Hepatocyte (in vitro differentiated cells): ENCODE data around the gene INSL4. TPM values are rescaled to one million over a fixed set of nuclear protein-coding genes. Genes with fewer than 3 reads are reported as not detected.

ENCODE experiments used
- DNase-seq: peaks from one replicate; pipeline ENCODE4 v3.0.0-alpha.2; 2016; ENCODE audit warnings: low spot score
- H2AFZ ChIP-seq: fragments of 200-600 bp; sonication (generic); 2 replicates; pipeline ENCODE4 v1.6.0; 2016; ENCODE audit warnings: antibody characterized with exemption, mild to moderate bottlenecking
- H3K27ac ChIP-seq: fragments of 200-600 bp; sonication (generic); 2 replicates; pipeline ENCODE4 v1.5.1; 2016; ENCODE audit warnings: mild to moderate bottlenecking
- H3K27me3 ChIP-seq: fragments of 200-600 bp; sonication (generic); 2 replicates; pipeline ENCODE4 v1.6.1; 2016
- H3K36me3 ChIP-seq: fragments of 200-600 bp; sonication (generic); replicated peaks from 2 replicates; pipeline ENCODE4 v1.5.1; 2016; ENCODE audit warnings: low read depth; ENCODE audit not compliant: insufficient read depth
- H3K4me1 ChIP-seq: fragments of 200-600 bp; sonication (generic); 2 replicates; pipeline ENCODE4 v1.5.1; 2016; ENCODE audit warnings: mild to moderate bottlenecking, moderate library complexity; ENCODE audit not compliant: insufficient read depth
- H3K4me2 ChIP-seq: fragments of 200-600 bp; sonication (generic); 2 replicates; pipeline ENCODE4 v1.6.0; 2016
- H3K4me3 ChIP-seq: fragments of 200-600 bp; sonication (generic); 2 replicates; pipeline ENCODE4 v1.5.1; 2016; ENCODE audit warnings: mild to moderate bottlenecking
- H3K79me2 ChIP-seq: fragments of 200-600 bp; sonication (generic); 2 replicates; pipeline ENCODE4 v1.6.0; 2017; ENCODE audit warnings: mild to moderate bottlenecking
- H3K9me2 ChIP-seq: fragments of 200-600 bp; sonication (generic); replicated peaks from 2 replicates; pipeline ENCODE4 v1.6.0; 2017; ENCODE audit warnings: mild to moderate bottlenecking; ENCODE audit not compliant: insufficient read depth
- H3K9me3 ChIP-seq: fragments of 200-600 bp; sonication (generic); 2 replicates; pipeline ENCODE4 v1.5.1; 2016; ENCODE audit warnings: low read depth, mild to moderate bottlenecking
- H4K20me1 ChIP-seq: fragments of 200-600 bp; sonication (generic); 2 replicates; pipeline ENCODE4 v1.6.0; 2016; ENCODE audit warnings: mild to moderate bottlenecking; ENCODE audit not compliant: insufficient read depth, poor library complexity, severe bottlenecking
- EZH2 ChIP-seq: fragments of 200-600 bp; sonication (generic); IDR thresholded peaks from 2 replicates; pipeline ENCODE4 v1.6.1; 2016; ENCODE audit warnings: antibody characterized with exemption, mild to moderate bottlenecking, borderline replicate concordance
- EZH2phosphoT487 ChIP-seq: fragments of 200-600 bp; sonication (generic); IDR thresholded peaks from one replicate; pipeline ENCODE4 v1.6.1; 2018; ENCODE audit warnings: antibody characterized with exemption, mild to moderate bottlenecking, low read depth, moderate library complexity; ENCODE audit not compliant: unreplicated experiment, severe bottlenecking
- WGBS: methylation state at CpG from one replicate; pipeline ENCODE4 v1.1.6; 2016; ENCODE audit warnings: low lambda C conversion rate; ENCODE audit errors: missing lambda C conversion rate; 5-methylcytosine and 5-hydroxymethylcytosine counted together
- polyA plus RNA-seq: library from polyadenylated mRNA; unstranded; fragments of >200 nt; fragmentation: Nextera tagmentation; extraction: Ambion mirVana; gene quantifications from 2 replicates; pipeline ENCODE4 v1.2.1, GENCODE V29; 2016
- total RNA-seq: library from RNA; depleted of rRNA; stranded (reverse); fragments of >200 nt; gene quantifications from 2 replicates; pipeline ENCODE4 v1.2.3, GENCODE V29; 2014
- TF ChIP-seq, protein P1 (sequence below): fragments of 200-600 bp; sonication (generic); IDR thresholded peaks from 2 replicates; pipeline ENCODE4 v1.5.1; 2016; ENCODE audit warnings: antibody characterized with exemption, mild to moderate bottlenecking; ENCODE audit not compliant: poor library complexity

INSL4 gene
- total and polyA plus RNA-seq, 2 experiments from 2014 or later, result 0.13 to 0.68 TPM

DNA sequence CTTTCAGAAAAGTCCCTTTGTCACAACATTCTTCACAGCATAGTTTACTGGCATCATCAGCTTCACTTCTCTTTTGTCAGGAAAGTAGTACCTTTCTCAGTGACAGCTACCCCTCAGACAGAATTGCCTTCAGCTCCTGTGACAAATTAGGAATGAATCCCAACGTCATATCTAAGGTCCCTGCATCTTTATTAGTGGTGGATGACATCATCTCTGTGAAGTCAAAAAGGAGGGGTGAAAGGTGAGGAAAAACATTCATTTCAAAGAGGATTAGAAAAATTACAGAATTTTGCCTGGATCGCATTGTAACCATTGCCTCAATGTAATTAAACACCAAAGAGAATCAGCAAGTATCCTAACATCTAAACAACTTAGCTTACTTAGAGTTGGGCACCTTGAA is 37.9 kb upstream of the INSL4 start:
- no peaks in the 10 kb centered on the region for H3K36me3 ChIP-seq
- H3K79me2 ChIP-seq, result no peaks in the 10 kb centered on the region
- no peaks in the 10 kb centered on the region for H3K4me1 ChIP-seq
- H3K4me3 ChIP-seq, result no peak overlapping the region
- H3K27ac ChIP-seq, result no peak overlapping the region
- no peaks in the 10 kb centered on the region for H4K20me1 ChIP-seq
- H3K27me3 ChIP-seq, result no peaks in the 10 kb centered on the region
- no peak for TF ChIP-seq EZH2phosphoT487
- H3K4me2 ChIP-seq, result no peak overlapping the region
- no peaks in the 10 kb centered on the region for H3K9me3 ChIP-seq
- DNase-seq, result no peak
- no peaks in the 10 kb centered on the region for H3K9me2 ChIP-seq
- 59% methylated on average over 2 of the region's 2 CpGs for WGBS
- no peak overlapping the region for H2AFZ ChIP-seq

DNA sequence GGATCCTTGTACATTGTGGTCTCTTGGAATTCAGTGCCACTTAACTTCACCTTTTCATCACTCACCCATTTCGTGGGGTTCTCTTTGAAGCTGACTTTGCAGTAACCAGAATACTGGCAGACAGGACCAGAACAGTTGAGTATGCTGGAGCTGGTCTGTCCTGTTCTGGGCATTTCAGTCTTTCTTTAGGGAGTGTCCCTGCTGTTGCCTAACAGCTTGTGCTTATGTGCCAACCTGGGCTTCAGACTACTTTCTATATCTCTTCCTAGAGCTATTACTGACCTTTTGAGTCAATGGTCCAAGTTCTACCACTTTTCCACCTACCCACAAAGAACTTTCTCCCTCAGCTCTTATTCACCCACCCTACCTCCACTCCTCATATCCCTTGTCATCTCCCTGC is 35.8 kb upstream of the INSL4 start:
- Histone ChIP-seq H3K27ac (no peak overlapping the region), H3K4me1 (no peaks in the 10 kb centered on the region), H4K20me1 (no peaks in the 10 kb centered on the region), H3K4me3 (no peak overlapping the region), H2AFZ (no peak overlapping the region), H3K4me2 (no peak overlapping the region), H3K79me2 (no peaks in the 10 kb centered on the region), H3K36me3 (no peaks in the 10 kb centered on the region), H3K9me2 (no peaks in the 10 kb centered on the region), H3K27me3 (no peaks in the 10 kb centered on the region), H3K9me3 (no peaks in the 10 kb centered on the region)
- 56% methylated on average over 1 of the region's 1 CpG for WGBS
- DNase-seq, result no peak
- TF ChIP-seq EZH2 (no peak), EZH2phosphoT487 (no peak)
- TF ChIP-seq, protein P1, sequence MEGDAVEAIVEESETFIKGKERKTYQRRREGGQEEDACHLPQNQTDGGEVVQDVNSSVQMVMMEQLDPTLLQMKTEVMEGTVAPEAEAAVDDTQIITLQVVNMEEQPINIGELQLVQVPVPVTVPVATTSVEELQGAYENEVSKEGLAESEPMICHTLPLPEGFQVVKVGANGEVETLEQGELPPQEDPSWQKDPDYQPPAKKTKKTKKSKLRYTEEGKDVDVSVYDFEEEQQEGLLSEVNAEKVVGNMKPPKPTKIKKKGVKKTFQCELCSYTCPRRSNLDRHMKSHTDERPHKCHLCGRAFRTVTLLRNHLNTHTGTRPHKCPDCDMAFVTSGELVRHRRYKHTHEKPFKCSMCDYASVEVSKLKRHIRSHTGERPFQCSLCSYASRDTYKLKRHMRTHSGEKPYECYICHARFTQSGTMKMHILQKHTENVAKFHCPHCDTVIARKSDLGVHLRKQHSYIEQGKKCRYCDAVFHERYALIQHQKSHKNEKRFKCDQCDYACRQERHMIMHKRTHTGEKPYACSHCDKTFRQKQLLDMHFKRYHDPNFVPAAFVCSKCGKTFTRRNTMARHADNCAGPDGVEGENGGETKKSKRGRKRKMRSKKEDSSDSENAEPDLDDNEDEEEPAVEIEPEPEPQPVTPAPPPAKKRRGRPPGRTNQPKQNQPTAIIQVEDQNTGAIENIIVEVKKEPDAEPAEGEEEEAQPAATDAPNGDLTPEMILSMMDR, result no peak

GRCh38 chr9:5205071-5205470 is 26.1 kb upstream of the INSL4 start:
- Histone ChIP-seq H3K79me2 (no peaks in the 10 kb centered on the region), H3K9me2 (no peaks in the 10 kb centered on the region), H3K4me2 (no peak overlapping the region), H3K4me1 (no peaks in the 10 kb centered on the region), H2AFZ (no peak overlapping the region), H3K4me3 (no peak overlapping the region), H3K27me3 (no peaks in the 10 kb centered on the region), H4K20me1 (no peaks in the 10 kb centered on the region), H3K9me3 (no peaks in the 10 kb centered on the region), H3K27ac (no peak overlapping the region), H3K36me3 (no peaks in the 10 kb centered on the region)
- DNase-seq, result no peak
- TF ChIP-seq, protein P1, result no peak
- TF ChIP-seq EZH2, result no peak

DNA sequence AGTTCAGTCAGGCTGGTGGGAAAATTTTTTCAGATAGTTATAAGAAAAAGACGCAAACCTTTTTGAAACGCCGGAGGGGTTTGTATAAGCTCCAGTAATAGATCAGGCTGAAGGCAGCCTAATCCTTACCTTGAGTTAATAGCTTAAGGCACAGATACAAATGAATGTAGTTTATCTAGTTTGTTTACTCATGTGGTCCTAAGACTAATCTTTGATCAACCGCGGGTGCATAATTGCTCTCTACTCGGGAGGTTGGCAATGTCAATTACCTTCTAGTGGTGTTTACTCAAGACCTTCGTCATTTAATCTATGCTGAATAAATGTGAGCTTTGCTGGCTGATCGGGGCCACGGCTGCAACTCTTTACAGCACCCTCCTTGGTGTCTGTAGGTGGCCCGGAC is 665 bp upstream of the INSL4 start:
- TF ChIP-seq EZH2 (no peak), EZH2phosphoT487 (no peak)
- TF ChIP-seq, protein P1, result no peak
- Histone ChIP-seq H3K4me2 (no peak overlapping the region), H3K9me3 (no peaks in the 10 kb centered on the region), H3K36me3 (no peaks in the 10 kb centered on the region), H3K79me2 (no peaks in the 10 kb centered on the region), H3K4me3 (no peak overlapping the region), H3K9me2 (no peaks in the 10 kb centered on the region), H3K27me3 (no peaks in the 10 kb centered on the region), H3K27ac (no peak overlapping the region), H4K20me1 (no peaks in the 10 kb centered on the region), H3K4me1 (no peaks in the 10 kb centered on the region), H2AFZ (no peak overlapping the region)
- 62% methylated on average over 10 of the region's 10 CpGs for WGBS
- DNase-seq, result no peak
